GM18951 (cell line): Measurements from ENCODE around the gene LRP2.

Source experiments
- POLR2A ChIP-seq: IDR thresholded peaks from 4 replicates; pipeline ENCODE4 v1.6.1; 2011; ENCODE audit warnings: mild to moderate bottlenecking; ENCODE audit not compliant: insufficient read length, insufficient read depth; ENCODE audit errors: extremely low read depth
- in situ Hi-C: fragments of 300-500 bp; cut with MboI; formaldehyde crosslinking; loops from one replicate; pipeline ENCODE4 v1.12.0; 2022; ENCODE audit warnings: low sequenced_read_pairs, mixed read lengths, inconsistent platforms; ENCODE audit not compliant: unreplicated experiment

The LRP2 gene

DNA sequence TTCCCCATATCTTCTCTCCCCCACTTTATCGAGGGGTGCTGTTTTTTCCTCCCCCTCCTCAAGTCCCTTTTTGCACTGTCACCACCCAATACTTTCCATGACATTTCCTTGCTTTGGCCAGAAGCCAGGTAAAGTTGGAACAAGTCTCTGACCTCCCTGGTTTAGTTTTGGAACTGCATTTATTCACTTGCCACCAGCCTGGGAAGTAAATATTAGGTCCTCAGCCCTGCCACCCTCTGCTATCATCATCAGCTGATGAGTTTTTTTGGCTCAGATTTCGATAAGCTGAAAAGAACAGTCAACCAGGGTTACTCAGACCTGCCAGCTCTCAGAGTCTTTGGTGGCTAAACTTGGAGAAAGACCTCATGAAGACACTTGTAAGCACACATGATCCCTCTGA lies 246.0 kb downstream of the LRP2 start:
- in situ Hi-C loops, result loop anchor here (25.0 kb wide), 1 partner anchor 154 kb away; no protein-coding TSS in a partner anchor
- TF ChIP-seq POLR2A, result no peak

DNA sequence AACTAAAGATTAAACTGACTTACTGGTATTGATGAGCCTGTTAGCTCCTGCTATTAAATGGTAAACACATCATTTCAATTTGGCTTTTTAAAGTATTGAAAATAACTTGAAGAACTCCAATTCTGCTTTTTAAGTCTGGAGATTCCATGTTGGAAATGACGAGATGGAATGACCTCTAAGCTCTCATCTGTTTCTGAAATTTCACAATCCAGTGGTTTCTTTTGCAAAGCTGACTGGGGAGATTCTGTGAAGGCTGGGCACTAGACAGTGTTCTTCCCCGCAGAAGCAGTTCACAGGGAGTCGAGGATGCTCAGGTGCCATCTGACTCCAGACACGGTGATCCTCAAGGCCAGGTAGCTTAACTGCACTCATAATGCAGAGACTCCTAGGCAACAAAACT lies 248.3 kb downstream of the LRP2 start:
- in situ Hi-C loops, result loop anchor here (25.0 kb wide), 1 partner anchor 152 kb away; no protein-coding TSS in a partner anchor
- no peak for TF ChIP-seq POLR2A

DNA sequence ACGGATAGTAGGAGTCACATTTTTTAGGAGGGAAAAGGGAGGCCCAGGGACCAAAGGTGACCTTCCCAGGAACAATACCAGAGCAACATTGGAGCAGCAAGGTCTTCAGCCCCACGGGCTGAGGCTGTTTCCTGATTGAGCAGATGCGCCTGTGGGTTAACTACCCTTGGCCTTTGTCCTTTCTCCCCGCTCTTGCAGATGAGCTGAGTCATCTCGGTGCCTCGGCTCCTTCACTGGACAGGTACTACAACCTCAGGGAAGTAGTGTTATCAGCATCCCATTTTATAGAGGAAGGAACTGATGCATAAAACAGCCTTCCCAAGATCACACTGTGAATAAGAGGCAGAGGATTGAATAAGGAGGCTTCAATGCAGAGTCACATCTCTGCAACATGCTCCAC lies 249.5 kb downstream of the LRP2 start:
- in situ Hi-C loops, result loop anchor here (25.0 kb wide), 1 partner anchor 151 kb away; no protein-coding TSS in a partner anchor

DNA sequence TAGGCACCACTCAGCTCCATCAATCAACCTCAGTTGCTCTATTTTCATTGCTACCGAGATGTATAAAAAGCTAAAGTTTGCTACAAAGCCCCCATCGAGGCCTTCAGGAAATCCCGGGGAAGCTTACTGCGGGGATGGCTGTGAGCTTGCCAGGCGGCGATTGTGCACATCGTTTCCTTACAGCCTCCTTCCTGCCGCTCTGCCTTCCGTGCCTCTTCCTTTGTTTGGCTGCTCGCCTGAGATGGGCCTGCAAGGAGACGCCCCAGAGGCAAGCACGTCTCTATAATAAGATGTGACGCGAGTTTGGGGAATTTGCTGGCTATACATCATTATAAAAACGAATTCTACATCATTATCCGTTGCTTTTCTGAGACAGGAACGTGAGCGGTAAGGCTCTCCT lies 251.4 kb downstream of the LRP2 start:
- TF ChIP-seq POLR2A, result no peak
- in situ Hi-C loops, result loop anchor here (25.0 kb wide), 1 partner anchor 149 kb away; no protein-coding TSS in a partner anchor

More for the DNA sequence above, 249.5 kb downstream of the LRP2 start:
- TF ChIP-seq POLR2A, result no peak

DNA sequence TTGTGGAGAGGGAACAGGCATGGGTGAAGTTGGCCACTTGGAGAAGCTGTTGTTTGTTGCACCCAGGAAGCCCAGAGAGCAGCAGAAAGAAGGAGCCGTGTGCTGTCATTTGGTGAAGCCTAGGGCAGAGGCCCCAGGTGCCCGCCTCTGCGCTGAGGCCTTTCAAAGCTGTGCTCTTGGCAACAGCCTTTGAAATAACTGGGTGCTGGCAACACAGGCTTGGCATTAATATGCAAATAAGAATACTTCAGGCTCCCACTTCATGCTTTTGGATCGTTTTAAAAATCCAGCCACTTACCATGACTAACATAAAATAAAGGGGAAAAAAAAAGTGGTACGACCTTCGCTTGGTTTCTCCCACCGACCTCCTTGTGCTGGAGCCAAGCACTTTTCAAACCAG lies 251.9 kb downstream of the LRP2 start:
- in situ Hi-C loops, result loop anchor here (25.0 kb wide), 1 partner anchor 148 kb away; no protein-coding TSS in a partner anchor

DNA sequence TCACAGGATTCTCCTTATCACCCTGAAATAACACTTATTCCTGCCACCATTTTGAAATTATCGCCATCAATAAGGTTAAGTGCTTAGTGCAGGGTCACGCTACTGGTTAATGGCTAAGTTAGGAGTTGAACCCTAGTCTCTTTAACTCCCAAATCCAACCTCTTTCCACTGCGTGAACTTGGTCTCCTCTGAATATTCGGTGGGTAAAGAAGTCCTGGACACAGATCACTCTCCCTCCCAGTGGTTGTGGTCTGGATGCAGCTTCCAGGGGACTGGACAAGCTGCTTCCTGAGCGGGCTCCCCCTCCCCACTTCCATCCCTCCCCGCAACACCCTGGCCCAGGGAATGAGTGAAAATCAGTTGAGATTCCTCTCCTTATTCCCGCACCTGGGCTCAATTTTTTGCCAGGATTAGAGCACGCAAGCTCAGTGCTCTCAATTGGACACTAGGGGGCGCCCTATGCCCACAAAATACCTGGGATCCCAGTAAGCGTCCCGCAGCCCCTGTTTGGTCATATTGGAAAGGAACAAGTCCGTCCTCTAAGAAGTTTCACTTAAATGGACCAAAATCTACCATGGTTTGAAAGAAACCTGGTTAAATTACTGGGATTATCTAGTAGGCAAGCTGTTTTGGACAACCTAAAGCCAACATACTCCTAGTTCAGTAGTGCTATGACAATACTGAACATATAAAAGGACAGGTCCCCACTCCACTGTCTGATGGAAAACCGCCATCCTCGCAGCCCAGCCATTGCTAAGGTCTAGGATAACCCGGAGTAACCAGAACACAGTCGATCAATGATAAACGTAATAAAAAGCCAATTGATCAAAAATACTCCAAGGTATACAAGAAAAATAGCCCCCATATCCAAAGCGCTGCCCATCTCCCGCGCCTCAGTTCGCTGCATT lies 252.6 kb downstream of the LRP2 start:
- no peak for TF ChIP-seq POLR2A
- in situ Hi-C loops, result loop anchor here (25.0 kb wide), 1 partner anchor 147 kb away; no protein-coding TSS in a partner anchor

More for the DNA sequence above, 251.9 kb downstream of the LRP2 start:
- TF ChIP-seq POLR2A, result no peak

DNA sequence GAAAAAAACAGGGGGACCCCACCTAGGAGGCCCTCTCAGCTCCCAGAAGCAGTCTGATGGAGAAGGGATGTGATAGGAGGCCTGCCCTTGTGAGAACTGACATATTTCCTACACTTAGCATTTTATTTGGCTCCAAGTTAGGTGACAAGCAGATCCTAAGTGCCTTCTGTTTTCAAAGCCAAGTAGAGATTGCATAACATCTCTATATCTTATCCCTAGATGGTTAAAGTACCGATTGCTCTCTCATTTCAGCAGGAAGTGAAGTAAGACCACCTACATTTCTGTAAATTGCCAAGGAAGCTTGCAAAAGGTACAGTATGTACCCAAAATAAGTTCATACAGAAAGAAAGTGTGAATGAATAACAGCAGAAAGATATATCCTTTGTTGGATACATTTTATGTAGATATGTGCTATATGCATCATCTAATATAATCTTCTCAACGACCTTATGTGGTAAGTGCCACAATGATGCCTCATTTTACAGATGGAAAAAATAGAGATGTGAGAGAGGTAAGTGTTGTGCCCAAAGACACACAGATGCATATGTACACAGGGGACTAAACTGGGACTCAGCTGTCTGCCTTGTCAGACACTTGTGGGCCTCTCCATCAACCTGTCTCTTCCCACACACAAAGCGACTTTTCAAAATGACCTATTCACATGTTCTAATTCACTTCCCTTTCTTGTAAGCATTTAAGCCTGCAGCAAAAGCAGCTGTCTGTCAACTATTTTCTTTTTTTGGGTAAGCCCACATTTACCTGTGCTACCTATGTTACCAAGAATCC lies 254.0 kb downstream of the LRP2 start:
- in situ Hi-C loops, result loop anchor here (25.0 kb wide), 1 partner anchor 146 kb away; no protein-coding TSS in a partner anchor

DNA sequence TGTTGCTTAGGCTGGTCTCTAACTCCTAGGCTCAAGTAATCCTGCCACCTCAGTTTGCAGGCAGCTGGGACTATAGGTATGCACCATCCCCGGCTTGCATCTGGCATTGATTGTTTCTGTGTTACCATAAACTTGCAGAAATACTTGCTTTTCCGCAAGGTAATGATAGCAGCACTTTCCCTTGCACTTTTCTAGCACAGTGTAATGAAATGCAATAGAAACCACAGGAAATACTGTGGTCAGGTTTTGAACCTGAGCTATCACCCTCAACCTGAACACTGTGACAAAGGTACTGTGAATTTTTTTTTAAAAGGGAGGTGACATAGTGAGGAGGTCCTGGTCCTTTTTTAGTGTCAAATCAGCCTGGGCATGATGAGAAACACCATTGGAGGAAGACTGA lies 254.7 kb downstream of the LRP2 start:
- TF ChIP-seq POLR2A, result no peak
- in situ Hi-C loops, result loop anchor here (25.0 kb wide), 1 partner anchor 145 kb away; no protein-coding TSS in a partner anchor

More for the DNA sequence above, 254.0 kb downstream of the LRP2 start:
- TF ChIP-seq POLR2A, result no peak

DNA sequence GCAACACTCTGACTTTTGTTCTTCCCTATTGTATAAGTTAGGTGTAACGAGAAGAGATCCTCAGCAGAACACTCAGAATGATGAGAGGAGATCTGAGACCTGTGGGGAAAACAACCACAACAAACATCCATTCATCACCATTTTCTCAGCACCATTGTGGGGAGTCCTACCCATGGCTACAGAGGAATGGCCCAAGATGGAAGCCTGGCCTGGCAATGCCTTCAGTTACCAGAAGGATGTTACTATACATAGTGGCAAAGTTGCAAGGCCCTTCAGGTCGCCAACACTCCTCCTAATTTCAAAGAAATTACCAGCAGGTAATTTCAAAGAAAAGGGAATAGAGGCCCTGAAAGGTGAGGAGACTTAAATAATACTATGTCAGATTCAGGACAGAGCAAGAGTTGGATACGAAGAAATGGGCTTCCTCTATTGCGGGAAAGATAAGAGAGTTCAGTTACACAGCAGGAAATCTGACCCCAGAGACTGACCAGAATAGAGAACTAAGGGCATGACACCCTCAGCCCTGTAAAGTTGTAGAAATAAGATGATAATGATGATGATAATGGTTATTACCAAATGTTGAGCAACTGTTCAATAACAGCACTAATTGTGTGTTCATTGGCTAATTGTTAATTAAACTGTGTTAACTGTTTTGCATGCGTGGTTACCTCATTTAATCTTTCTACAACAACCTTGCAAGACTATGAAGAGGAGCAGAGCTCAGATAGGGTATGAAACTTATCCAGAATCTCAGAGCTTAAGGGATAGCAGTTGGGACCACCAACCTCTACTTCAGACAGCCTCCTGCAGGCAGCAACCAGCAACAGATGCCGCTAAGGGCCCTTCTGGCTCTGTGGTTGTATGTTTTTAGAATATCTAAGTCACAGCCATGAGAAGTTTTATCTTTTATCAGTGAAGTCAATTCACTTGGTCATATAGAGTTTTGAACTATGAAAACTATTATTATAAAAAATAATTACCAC lies 255.5 kb downstream of the LRP2 start:
- no peak for TF ChIP-seq POLR2A
- in situ Hi-C loops, result loop anchor here (25.0 kb wide), 1 partner anchor 145 kb away; no protein-coding TSS in a partner anchor

DNA sequence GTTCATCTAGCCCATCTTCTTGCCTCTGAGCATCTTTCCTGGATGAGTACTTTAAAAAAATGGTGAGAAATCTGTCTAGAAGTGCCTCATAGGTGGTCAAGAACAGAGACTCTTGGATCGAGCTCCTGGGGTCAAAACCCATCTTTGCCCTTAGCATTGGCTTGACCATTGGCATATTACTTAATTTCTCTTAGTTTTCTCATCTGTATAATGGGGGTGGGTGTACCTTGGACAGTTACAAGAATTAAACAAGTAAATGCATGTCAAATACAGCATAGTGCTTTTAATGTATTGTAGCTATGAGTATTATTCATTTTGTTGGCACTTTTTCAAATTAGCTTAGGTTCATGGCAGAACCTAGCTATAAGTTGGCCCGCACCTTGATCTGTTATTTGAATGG lies 256.2 kb downstream of the LRP2 start:
- no peak for TF ChIP-seq POLR2A

DNA sequence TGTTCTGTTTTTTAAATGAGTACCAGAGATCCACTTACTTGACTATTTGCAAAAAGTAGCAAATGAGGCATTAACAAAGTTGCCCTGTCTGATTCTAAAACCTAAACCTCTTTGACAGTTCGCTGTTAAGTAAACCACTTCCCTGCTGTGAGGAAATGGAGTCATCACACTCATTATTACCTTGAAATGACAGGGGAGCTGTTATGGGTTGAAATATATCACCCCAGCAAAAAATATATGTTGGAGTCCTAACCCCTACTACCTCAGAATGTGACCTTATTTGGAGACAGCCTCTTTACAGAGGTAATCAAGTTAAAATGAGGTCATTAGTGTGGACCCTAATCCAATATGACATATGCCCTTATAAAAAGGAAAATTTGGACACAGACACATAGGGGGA lies 256.9 kb downstream of the LRP2 start:
- no peak for TF ChIP-seq POLR2A
- in situ Hi-C loops, result loop anchor here (25.0 kb wide), 1 partner anchor 143 kb away; no protein-coding TSS in a partner anchor

More for the DNA sequence above, 256.2 kb downstream of the LRP2 start:
- in situ Hi-C loops, result loop anchor here (25.0 kb wide), 1 partner anchor 144 kb away; no protein-coding TSS in a partner anchor

DNA sequence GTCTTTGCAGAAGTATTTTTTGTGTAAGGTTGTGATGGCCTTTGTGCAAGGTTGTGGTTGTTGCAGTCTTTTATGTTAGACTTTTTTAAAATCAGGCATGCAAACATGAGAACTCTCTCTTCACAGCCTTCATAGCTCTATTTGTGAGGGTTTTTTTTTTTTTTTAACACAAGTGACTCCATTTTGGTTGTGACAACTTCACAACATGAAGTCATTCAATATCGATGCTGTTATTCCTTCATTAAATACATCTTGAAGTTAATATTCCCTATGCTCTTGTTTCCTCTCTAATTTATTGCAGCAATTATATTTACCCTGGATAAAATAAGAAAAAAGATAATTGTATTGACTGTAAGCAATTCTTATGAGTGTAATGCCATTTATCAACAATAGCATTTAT lies 257.5 kb downstream of the LRP2 start:
- TF ChIP-seq POLR2A, result no peak
- in situ Hi-C loops, result loop anchor here (25.0 kb wide), 1 partner anchor 143 kb away; no protein-coding TSS in a partner anchor
